B cell (primary cell): ENCODE measurements around the gene ZMYM4. TPM values are rescaled to one million over a fixed set of nuclear protein-coding genes. Genes with fewer than 3 reads are reported as not detected.

Experiments used
- ATAC-seq: fragments of 200-7000 bp; cut with Tn5 transposase; one replicate; pipeline ENCODE4 v1.10.0; 2021; ENCODE audit warnings: low read depth, mild to moderate bottlenecking, moderate number of reproducible peaks, moderate library complexity
- CTCF ChIA-PET: fragments of 350-600 bp; sonication (Branson Sonifier 250); formaldehyde crosslinking; loops from one replicate; lab custom pipeline; 2021; ENCODE audit warnings: antibody characterized with exemption, inconsistent platforms; lab: Charles Lee
- POLR2A ChIA-PET: fragments of 350-600 bp; sonication (Branson Sonifier 250); formaldehyde crosslinking; loops from one replicate; lab custom pipeline; 2021; ENCODE audit warnings: antibody characterized with exemption; lab: Charles Lee
- DNase-seq: peaks from one replicate; pipeline ENCODE4 v3.0.0; 2013
- H2AFZ ChIP-seq: 2 replicates; pipeline ENCODE4 v1.6.1; 2012; ENCODE audit warnings: mild to moderate bottlenecking, low read depth, low read length; ENCODE audit not compliant: insufficient read depth, poor library complexity, severe bottlenecking
- H3K27ac ChIP-seq, 2 donors: 1 replicate in 1 of 2; 2 replicates in 1 of 2; pipeline ENCODE4 v1.5.1; 2012 to 2013; ENCODE audit warnings: low read length in 2 of 2, mild to moderate bottlenecking in 2 of 2, moderate library complexity in 1 of 2
- H3K27me3 ChIP-seq, 4 experiments: fragments of 200-600 bp in 1 of 4; sonication (generic) in 1 of 4; replicated peaks in 1 of 4; 1 replicate in 2 of 4; 2 replicates in 2 of 4; pipeline versions ENCODE4 v1.6.1 to v1.7.0; 2013 to 2016; ENCODE audit warnings: low read length in 3 of 4, mild to moderate bottlenecking in 2 of 4, mixed read lengths in 1 of 4, moderate library complexity in 1 of 4; ENCODE audit not compliant: insufficient read depth in 4 of 4, control insufficient read depth in 3 of 4; ENCODE audit errors: control extremely low read depth in 1 of 4
- H3K36me3 ChIP-seq, 2 experiments: replicated peaks in 1 of 2; 1 replicate in 1 of 2; 2 replicates in 1 of 2; pipeline versions ENCODE4 v1.6.1 to v1.7.1; 2013; ENCODE audit warnings: low read length in 1 of 2; ENCODE audit not compliant: insufficient read depth in 2 of 2, control insufficient read depth in 1 of 2; ENCODE audit errors: control extremely low read depth in 1 of 2, extremely low read depth in 1 of 2
- H3K4me1 ChIP-seq, 2 donors: fragments of 200-600 bp in 1 of 2; sonication (generic) in 1 of 2; 1 replicate in 1 of 2; 2 replicates in 1 of 2; pipeline versions ENCODE4 v1.5.1 to v1.6.1; 2013 to 2017; ENCODE audit warnings: low read length in 2 of 2; ENCODE audit not compliant: control insufficient read depth in 2 of 2, insufficient read depth in 2 of 2
- H3K4me2 ChIP-seq: replicated peaks from 2 replicates; pipeline ENCODE3; 2012; ENCODE audit warnings: mild to moderate bottlenecking, low read depth, low read length; ENCODE audit not compliant: poor library complexity, severe bottlenecking
- H3K4me3 ChIP-seq, 5 experiments: fragments of 200-600 bp in 1 of 5; sonication (generic) in 1 of 5; 1 replicate in 3 of 5; 2 replicates in 2 of 5; pipeline versions ENCODE4 v1.5.1 to v1.7.0; 2011 to 2016; ENCODE audit warnings: low read length in 4 of 5, mild to moderate bottlenecking in 4 of 5, low read depth in 2 of 5, control low read depth in 1 of 5, moderate library complexity in 1 of 5; ENCODE audit not compliant: insufficient read depth in 1 of 5; ENCODE audit errors: control extremely low read depth in 1 of 5, extremely low read depth in 1 of 5
- H3K79me2 ChIP-seq: fragments of 200-600 bp; sonication (generic); one replicate; pipeline ENCODE4 v1.6.0; 2016; ENCODE audit warnings: low read length; ENCODE audit not compliant: control insufficient read depth, insufficient read depth
- H3K9ac ChIP-seq: fragments of 200-600 bp; sonication (generic); 2 replicates; pipeline ENCODE4 v1.6.1; 2017; ENCODE audit warnings: mild to moderate bottlenecking, low read length, moderate library complexity
- H3K9me3 ChIP-seq, 3 donors: one replicate each; pipeline versions ENCODE4 v1.6.1 to v1.7.1; 2013; ENCODE audit warnings: low read length in 2 of 3; ENCODE audit not compliant: control insufficient read depth in 2 of 3, insufficient read depth in 1 of 3; ENCODE audit errors: control extremely low read depth in 1 of 3
- H4K20me1 ChIP-seq: 2 replicates; pipeline ENCODE4 v1.6.0; 2012; ENCODE audit warnings: mild to moderate bottlenecking, low read length; ENCODE audit not compliant: insufficient read depth, control insufficient read depth, poor library complexity, severe bottlenecking
- H3K27ac Mint-ChIP-seq: one replicate; pipeline ENCODE4 v1.8.0; 2021; ENCODE audit warnings: mixed read lengths
- H3K27me3 Mint-ChIP-seq: one replicate; pipeline ENCODE4 v1.8.0; 2021; ENCODE audit warnings: mixed read lengths
- H3K4me1 Mint-ChIP-seq: one replicate; pipeline ENCODE4 v1.8.0; 2021; ENCODE audit warnings: mixed read lengths
- H3K4me3 Mint-ChIP-seq: one replicate; pipeline ENCODE4 v1.8.0; 2021; ENCODE audit warnings: mixed read lengths
- H3K9me3 Mint-ChIP-seq: one replicate; pipeline ENCODE4 v1.8.0; 2022; ENCODE audit warnings: mixed read lengths; ENCODE audit not compliant: insufficient read depth
- CTCF ChIP-seq: fragments of 200-600 bp; IDR thresholded peaks from one replicate; pipeline ENCODE4 v1.8.0; 2022; ENCODE audit warnings: antibody characterized with exemption, mild to moderate bottlenecking
- EZH2 ChIP-seq: IDR thresholded peaks from 2 replicates; pipeline ENCODE4 v1.6.1; 2012; ENCODE audit warnings: borderline replicate concordance, low read depth, mild to moderate bottlenecking, moderate library complexity, low read length; ENCODE audit not compliant: insufficient read depth, poor library complexity, severe bottlenecking
- WGBS: methylation state at CpG from one replicate; pipeline ENCODE4 v1.1.5; 2013; ENCODE audit warnings: missing lambda C conversion rate; ENCODE audit not compliant: insufficient coverage; 5-methylcytosine and 5-hydroxymethylcytosine counted together
- intact Hi-C: fragments of 100-400 bp; cut with micrococcal nuclease; formaldehyde crosslinking; loops from one replicate; pipeline ENCODE4 v1.10.0; 2022
- polyA plus RNA-seq: library from polyadenylated mRNA; depleted of rRNA; stranded (reverse); fragments of >200 nt; gene quantifications from 2 replicates; pipeline ENCODE4 v1.2.3, GENCODE V29; 2012
- total RNA-seq, 2 donors: library from RNA; stranded (reverse); fragments of 120-200 nt in 1 of 2; gene quantifications; 1 replicate in 1 of 2; 2 replicates in 1 of 2; pipeline versions ENCODE4 v1.2.3 to v1.2.4, GENCODE V29; 2013 to 2022

ZMYM4 gene
- total and polyA plus RNA-seq, 2 donors (not counting 1 experiment from before 2014, with no cell fraction given), result 7.2 to 45.2 TPM

GRCh38 chr1:35454176-35454575, 185.7 kb downstream of the ZMYM4 start:
- Histone ChIP-seq H3K4me2 (no peak overlapping the region), H3K79me2 (no peaks in the 10 kb centered on the region), H2AFZ (no peak overlapping the region), H3K9ac (no peak overlapping the region), H3K27me3 (no peaks in the 10 kb centered on the region), H3K27ac (no peak overlapping the region), H3K9me3 (no peaks in the 10 kb centered on the region), H3K36me3 (peaks cover 9 to 32% of the 10 kb centered on the region in 2 experiments), H3K4me1 (no peaks in the 10 kb centered on the region), H4K20me1 (no peaks in the 10 kb centered on the region), H3K4me3 (no peak overlapping the region)
- intact Hi-C loops, result no loop called here
- no peak for ATAC-seq
- ChIA-PET CTCF (interaction anchor here (2.7 to 8.5 kb wide), 3 partner anchors 10 to 273 kb away, joined by 12 to 102 read pairs (median 98); no protein-coding TSS in a partner anchor), POLR2A (no interaction called here)
- no peaks in the 10 kb centered on the region for H3K4me1 Mint-ChIP-seq
- no peaks in the 10 kb centered on the region for H3K27me3 Mint-ChIP-seq
- WGBS, result 86% methylated on average over 1 of the region's 4 CpGs
- no peak for DNase-seq
- H3K27ac Mint-ChIP-seq, result peak overlapping the region; percentile 15
- no peaks in the 10 kb centered on the region for H3K9me3 Mint-ChIP-seq
- H3K4me3 Mint-ChIP-seq, result no peak overlapping the region
- no peak for TF ChIP-seq CTCF

DNA sequence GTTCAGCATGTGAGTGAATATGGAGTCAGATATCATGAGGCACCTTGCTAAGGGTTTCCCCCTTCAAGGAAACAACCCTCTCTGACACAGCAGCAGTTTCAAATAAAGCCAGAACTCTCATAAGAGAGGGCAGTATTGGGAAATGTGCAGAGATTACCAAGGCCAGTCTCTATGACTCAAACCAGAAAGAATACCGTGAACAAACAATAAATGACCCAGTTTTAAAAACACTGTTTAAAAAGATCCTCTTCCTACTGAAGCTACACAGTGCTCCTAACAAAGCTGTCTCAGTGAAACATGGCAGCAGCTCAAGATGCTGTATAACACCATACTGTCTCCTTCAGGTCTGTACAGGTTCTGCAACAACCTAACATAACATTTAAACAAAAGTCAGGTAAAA, 186.1 kb downstream of the ZMYM4 start:
- Histone ChIP-seq H3K36me3 (peaks cover 9 to 28% of the 10 kb centered on the region in 2 experiments), H3K27me3 (no peaks in the 10 kb centered on the region), H3K9me3 (no peaks in the 10 kb centered on the region), H2AFZ (no peak overlapping the region), H3K9ac (no peak overlapping the region), H3K27ac (no peak overlapping the region), H4K20me1 (no peaks in the 10 kb centered on the region), H3K79me2 (no peaks in the 10 kb centered on the region), H3K4me3 (no peak overlapping the region), H3K4me1 (no peaks in the 10 kb centered on the region), H3K4me2 (no peak overlapping the region)
- ChIA-PET POLR2A (interaction anchor here (0.6 kb wide), 1 partner anchor 112 kb away, joined by 3 read pairs; no protein-coding TSS in a partner anchor), CTCF (interaction anchor here (0.7 to 8.5 kb wide), 5 partner anchors 11 to 412 kb away, joined by 4 to 102 read pairs (median 12); no protein-coding TSS in a partner anchor)
- no peak overlapping the region for H3K27ac Mint-ChIP-seq
- ATAC-seq (no peak), DNase-seq (no peak)
- intact Hi-C loops, result no loop called here
- 88% methylated on average over 1 of the region's 1 CpG for WGBS
- H3K27me3 Mint-ChIP-seq, result no peaks in the 10 kb centered on the region
- no peak for TF ChIP-seq EZH2
- TF ChIP-seq CTCF, result no peak
- H3K4me3 Mint-ChIP-seq, result no peak overlapping the region
- H3K9me3 Mint-ChIP-seq, result no peaks in the 10 kb centered on the region
- H3K4me1 Mint-ChIP-seq, result no peaks in the 10 kb centered on the region
